ENCODE data around the gene IL22RA2. TPM values are rescaled to one million over a fixed set of nuclear protein-coding genes. Genes with fewer than 3 reads are reported as not detected.

IL22RA2 gene
- total and polyA plus RNA-seq, 9 of the 15 experiments (the other 6 are each of a cell fraction or from before 2014, with no cell fraction given): 0.03 TPM; not detected in 8

DNA sequence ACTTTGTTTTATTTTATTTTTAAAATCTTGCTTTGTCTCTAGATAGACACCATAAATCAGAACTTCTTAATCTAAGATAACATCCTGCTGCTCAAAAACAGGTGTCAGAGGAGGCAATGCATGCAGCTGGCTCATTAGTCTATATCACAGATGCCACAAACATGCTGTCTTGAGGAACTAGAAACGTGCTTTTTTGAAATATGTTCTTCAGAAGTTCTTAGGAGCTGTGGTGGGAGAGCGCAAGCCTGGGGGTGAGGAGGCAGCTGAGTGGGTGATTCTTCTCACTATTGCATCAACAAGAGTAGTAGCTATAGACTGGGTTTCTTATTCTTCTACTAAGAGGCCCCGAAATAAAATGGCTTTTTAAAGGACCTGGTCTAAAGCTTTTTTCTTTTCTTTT, 23.4 kb downstream of the IL22RA2 start:
- ChIA-PET POLR2A (interaction anchor here (1.3 kb wide), 1 partner anchor 12 kb away, joined by 3 read pairs; no protein-coding TSS in a partner anchor), CTCF (ENCODE audit: low intra/inter-chr PET ratio) (no interaction called here)
- no peak overlapping the region for H3K27ac ChIP-seq (ENCODE audit: extremely low read depth, low read depth, low read length)
- DNase-seq (ENCODE audit: extremely low read depth in 1 of 4, low spot score in 3 of 4): no peak
- BruUV-seq (replicated peaks): no TSS peak
- H2AFZ ChIP-seq (ENCODE audit: low read depth, low read length): no peak overlapping the region
- no peak for FAIRE-seq
- no peak overlapping the region for H3K4me3 ChIP-seq
- H3K9me1 ChIP-seq (ENCODE audit: control insufficient read depth, insufficient read depth, low read length): no peaks in the 10 kb centered on the region
- H3K9me3 ChIP-seq (replicated peaks; ENCODE audit: control insufficient read depth, insufficient read depth, low read depth, low read length): no peaks in the 10 kb centered on the region
- 2% methylated on average over 3 of the region's 3 CpGs for WGBS (ENCODE audit: insufficient coverage, low coverage, missing lambda C conversion rate)
- H3K9ac ChIP-seq (ENCODE audit: insufficient read depth in 1 of 2, low read depth in 2 of 2, low read length in 2 of 2): no peak overlapping the region
- H3K4me1 ChIP-seq (replicated peaks in 1 of 2; ENCODE audit: control insufficient read depth in 2 of 2, insufficient read depth in 2 of 2, low read length in 2 of 2): no peaks in the 10 kb centered on the region
- H3K36me3 ChIP-seq (ENCODE audit: control insufficient read depth, insufficient read depth, low read length): no peaks in the 10 kb centered on the region
- H3K79me2 ChIP-seq (ENCODE audit: control insufficient read depth, insufficient read depth, low read length): no peaks in the 10 kb centered on the region
- intact Hi-C loops (cut with micrococcal nuclease): no loop called here
- ATAC-seq: no peak
- no peak overlapping the region for H3K4me2 ChIP-seq (ENCODE audit: insufficient read depth, low read length)
- in situ Hi-C loops (cut with MboI): no loop called here
- H3K27me3 ChIP-seq (ENCODE audit: control insufficient read depth in 2 of 2, insufficient read depth in 2 of 2, low read length in 2 of 2): peaks cover 0 to 8% of the 10 kb centered on the region in 2 experiments; a peak in 1 of 5 replicates
- H4K20me1 ChIP-seq (replicated peaks; ENCODE audit: control insufficient read depth, insufficient read depth, low read length): no peaks in the 10 kb centered on the region
- TF ChIP-seq ZBTB1 (CRISPR knock-in tag; IDR thresholded peaks at IDR 0.05; ENCODE audit: borderline replicate concordance, low read depth): no peak
- TF ChIP-seq, protein P1, sequence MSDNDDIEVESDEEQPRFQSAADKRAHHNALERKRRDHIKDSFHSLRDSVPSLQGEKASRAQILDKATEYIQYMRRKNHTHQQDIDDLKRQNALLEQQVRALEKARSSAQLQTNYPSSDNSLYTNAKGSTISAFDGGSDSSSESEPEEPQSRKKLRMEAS (CRISPR knock-in tag; IDR thresholded peaks at IDR 0.05): no peak
- no peak for TF ChIP-seq ZNF444 (CRISPR knock-in tag; IDR thresholded peaks at IDR 0.05)
- TF ChIP-seq, protein P2, sequence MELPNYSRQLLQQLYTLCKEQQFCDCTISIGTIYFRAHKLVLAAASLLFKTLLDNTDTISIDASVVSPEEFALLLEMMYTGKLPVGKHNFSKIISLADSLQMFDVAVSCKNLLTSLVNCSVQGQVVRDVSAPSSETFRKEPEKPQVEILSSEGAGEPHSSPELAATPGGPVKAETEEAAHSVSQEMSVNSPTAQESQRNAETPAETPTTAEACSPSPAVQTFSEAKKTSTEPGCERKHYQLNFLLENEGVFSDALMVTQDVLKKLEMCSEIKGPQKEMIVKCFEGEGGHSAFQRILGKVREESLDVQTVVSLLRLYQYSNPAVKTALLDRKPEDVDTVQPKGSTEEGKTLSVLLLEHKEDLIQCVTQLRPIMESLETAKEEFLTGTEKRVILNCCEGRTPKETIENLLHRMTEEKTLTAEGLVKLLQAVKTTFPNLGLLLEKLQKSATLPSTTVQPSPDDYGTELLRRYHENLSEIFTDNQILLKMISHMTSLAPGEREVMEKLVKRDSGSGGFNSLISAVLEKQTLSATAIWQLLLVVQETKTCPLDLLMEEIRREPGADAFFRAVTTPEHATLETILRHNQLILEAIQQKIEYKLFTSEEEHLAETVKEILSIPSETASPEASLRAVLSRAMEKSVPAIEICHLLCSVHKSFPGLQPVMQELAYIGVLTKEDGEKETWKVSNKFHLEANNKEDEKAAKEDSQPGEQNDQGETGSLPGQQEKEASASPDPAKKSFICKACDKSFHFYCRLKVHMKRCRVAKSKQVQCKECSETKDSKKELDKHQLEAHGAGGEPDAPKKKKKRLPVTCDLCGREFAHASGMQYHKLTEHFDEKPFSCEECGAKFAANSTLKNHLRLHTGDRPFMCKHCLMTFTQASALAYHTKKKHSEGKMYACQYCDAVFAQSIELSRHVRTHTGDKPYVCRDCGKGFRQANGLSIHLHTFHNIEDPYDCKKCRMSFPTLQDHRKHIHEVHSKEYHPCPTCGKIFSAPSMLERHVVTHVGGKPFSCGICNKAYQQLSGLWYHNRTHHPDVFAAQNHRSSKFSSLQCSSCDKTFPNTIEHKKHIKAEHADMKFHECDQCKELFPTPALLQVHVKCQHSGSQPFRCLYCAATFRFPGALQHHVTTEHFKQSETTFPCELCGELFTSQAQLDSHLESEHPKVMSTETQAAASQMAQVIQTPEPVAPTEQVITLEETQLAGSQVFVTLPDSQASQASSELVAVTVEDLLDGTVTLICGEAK (IDR thresholded peaks at IDR 0.05): no peak
- TF ChIP-seq, protein P2 (CRISPR knock-in tag; IDR thresholded peaks at IDR 0.05): no peak
- TF ChIP-seq KHSRP (IDR thresholded peaks at IDR 0.05): no peak
- TF ChIP-seq, protein P3, sequence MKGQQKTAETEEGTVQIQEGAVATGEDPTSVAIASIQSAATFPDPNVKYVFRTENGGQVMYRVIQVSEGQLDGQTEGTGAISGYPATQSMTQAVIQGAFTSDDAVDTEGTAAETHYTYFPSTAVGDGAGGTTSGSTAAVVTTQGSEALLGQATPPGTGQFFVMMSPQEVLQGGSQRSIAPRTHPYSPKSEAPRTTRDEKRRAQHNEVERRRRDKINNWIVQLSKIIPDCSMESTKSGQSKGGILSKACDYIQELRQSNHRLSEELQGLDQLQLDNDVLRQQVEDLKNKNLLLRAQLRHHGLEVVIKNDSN (CRISPR knock-in tag; IDR thresholded peaks at IDR 0.05): no peak
- TF ChIP-seq LEF1 (IDR thresholded peaks at IDR 0.05): no peak
- TF ChIP-seq SUPT5H (IDR thresholded peaks at IDR 0.05): no peak
- TF ChIP-seq GATAD2A (IDR thresholded peaks at IDR 0.05): no peak
- no peak for TF ChIP-seq CEBPB (tag; IDR thresholded peaks at IDR 0.05)
- TF ChIP-seq, protein P4, sequence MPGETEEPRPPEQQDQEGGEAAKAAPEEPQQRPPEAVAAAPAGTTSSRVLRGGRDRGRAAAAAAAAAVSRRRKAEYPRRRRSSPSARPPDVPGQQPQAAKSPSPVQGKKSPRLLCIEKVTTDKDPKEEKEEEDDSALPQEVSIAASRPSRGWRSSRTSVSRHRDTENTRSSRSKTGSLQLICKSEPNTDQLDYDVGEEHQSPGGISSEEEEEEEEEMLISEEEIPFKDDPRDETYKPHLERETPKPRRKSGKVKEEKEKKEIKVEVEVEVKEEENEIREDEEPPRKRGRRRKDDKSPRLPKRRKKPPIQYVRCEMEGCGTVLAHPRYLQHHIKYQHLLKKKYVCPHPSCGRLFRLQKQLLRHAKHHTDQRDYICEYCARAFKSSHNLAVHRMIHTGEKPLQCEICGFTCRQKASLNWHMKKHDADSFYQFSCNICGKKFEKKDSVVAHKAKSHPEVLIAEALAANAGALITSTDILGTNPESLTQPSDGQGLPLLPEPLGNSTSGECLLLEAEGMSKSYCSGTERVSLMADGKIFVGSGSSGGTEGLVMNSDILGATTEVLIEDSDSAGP (CRISPR knock-in tag; IDR thresholded peaks at IDR 0.05): no peak
- no peak for TF ChIP-seq GTF2A2 (tag; IDR thresholded peaks at IDR 0.05)
- TF ChIP-seq RAD51 (IDR thresholded peaks at IDR 0.05; ENCODE audit: borderline replicate concordance, low read depth): no peak

All from K562 (cell line).